NCI-H748 (cell line): ENCODE results near the gene GPR158.
"Not testable (repeated sequence)": the region's sequence is repeated elsewhere in the genome, so short reads cannot be mapped to it uniquely, and the experiment has no call there.

ENCODE experiments used
- DNase-seq: peaks from one replicate; lab custom pipeline; 2025; ENCODE audit not compliant: unreplicated experiment; lab: John Stamatoyannopoulos, UW

Gene GPR158

DNA sequence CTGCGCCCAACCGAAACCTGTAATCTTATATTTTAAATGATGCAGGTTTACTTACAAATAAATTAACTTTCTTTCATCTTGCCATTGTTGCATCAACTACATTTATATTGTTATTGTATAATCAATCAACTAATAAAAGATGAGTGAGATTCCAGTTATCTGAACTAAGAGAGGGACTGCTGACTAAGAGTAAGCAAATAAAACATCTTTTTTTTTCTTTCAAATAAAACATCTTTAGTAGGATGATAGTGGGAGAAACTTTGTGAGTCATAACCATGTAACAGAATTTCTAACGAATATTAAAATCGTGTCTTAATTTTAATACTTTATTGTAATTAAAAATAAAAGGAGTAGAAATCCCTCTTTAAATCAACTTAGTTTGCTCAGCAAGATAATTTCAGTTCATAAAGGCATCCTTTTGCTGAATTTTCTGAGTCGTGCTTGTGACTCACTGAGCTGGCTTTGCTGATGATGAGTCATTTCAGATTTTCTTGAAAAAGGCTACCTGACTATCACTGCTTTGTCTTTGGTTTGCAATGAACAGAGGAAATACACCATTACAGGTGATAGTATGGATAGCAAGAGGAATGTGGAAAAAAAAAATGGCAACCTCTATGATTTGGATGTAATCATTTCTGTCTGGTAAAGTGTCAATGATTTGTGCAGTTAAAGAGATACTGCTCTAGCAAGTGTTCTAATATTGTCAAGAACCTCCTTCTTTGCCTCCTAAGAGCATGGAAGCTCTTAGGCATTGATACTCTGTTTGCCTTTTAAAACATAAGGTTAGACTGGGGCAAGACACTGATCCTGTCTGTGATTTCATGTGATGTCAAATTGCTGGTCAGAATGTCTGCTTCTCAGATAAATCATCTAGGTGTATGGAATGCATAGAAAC, 119.5 kb downstream of the GPR158 start:
- DNase-seq: no peak

DNA sequence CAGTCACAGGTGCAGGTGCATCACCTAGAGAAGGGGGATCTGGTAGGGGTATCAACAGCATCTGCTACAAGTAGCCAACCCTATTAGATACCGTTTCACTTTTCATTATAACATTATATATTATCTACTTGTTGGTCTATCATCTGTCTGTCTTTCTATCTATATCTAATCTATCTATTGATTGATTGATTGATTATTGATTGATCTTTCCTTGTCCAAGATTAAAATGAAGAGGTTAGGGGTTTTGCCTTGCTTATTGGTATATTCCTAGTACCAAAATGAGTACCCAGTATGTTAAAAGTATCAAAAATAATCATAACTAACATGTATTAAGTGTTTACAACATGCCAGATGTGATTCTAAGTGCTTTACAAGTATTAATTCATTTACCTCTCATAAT, 121.5 kb downstream of the GPR158 start:
- no peak for DNase-seq

DNA sequence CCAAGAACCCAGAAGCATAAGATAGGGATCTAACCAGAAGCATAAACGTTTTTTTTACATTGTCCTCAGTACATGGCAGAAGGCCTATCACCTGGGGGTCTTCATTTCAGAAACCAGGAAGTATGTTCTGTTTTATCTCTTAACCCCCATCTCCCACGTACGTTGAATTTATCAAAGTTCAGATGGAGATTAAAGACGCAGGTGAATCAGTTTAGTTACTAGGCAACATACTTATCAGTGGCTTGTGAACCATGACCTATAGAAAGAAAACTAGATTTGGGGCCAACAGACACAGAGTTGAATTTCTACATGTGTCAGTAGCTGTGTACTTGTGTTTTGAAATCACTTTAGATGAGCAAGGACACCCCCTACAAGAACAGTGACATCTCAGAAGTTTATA, 122.7 kb downstream of the GPR158 start:
- DNase-seq: no peak

DNA sequence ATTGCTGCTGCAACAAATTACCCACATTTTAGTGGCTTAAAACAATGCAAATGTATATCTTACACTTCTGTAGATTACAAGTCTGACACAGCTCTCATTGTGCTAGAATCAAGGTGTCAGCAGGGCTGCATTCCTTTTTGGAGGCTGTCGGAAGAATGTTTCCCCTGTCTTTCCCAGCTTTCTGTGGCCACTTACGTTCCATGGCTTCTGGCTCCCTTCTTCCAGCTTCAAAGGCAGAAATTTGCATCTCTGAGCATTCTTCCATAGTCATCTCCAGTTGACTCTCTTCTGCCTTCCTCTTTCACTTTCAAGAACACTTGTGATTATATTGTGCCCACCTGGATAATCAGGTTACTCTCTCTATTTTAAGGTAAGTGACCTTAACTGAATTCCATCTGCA, 125.3 kb downstream of the GPR158 start:
- DNase-seq: no peak

DNA sequence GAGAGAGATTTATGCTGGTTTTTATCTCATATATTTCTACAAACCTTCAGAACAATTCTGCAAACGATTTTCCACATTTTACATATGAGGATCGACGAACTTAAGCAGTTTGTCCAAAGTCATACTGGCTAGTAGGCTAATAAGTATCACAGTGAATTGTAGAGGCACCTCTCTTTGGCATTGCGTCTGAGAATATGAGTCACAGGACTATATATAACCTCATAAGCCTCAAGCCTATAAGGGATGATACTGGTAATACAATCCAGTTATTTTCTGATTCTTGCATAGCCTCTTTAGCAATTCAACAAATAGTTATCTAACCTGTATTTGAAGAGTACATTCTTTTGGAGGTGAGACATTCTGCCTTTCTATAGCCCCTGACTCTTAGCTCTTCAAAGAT, 129.8 kb downstream of the GPR158 start:
- no peak for DNase-seq

DNA sequence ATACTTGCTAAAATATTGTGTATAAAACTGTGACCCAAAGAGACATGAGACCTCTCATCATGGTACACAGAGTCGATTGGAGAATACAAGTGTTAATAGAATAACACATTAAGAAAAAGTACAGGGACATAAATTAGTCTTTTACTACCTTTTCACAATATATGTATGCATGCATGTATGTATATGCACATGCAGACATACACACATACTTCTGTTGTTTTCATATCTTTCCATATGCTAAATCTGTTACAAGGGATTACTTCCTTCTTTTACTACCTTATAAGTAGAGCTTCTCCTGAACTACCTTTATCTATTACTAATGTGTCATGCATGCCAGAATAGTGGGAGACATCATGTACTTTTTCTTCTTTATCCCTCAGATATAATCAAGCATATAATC, 131.6 kb downstream of the GPR158 start:
- DNase-seq: no peak

DNA sequence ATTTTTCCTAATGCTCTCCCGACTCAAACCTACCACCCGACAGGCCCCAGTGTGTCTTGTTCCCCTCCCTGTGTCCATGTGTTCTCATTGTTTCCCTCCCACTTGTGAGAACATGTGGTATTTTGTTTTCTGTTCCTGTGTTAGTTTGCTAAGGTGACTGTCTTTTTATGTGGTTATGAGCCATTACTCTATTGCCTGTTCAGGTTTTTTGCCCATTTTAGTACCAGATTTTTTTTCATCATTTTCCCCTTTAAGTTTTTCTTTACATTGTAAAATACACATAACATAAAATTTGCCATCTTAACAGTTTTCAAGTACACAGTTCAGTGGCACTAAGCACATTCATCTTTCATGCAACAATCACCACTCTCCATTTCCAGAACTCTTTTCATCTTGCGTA, 133.5 kb downstream of the GPR158 start:
- no peak for DNase-seq

DNA sequence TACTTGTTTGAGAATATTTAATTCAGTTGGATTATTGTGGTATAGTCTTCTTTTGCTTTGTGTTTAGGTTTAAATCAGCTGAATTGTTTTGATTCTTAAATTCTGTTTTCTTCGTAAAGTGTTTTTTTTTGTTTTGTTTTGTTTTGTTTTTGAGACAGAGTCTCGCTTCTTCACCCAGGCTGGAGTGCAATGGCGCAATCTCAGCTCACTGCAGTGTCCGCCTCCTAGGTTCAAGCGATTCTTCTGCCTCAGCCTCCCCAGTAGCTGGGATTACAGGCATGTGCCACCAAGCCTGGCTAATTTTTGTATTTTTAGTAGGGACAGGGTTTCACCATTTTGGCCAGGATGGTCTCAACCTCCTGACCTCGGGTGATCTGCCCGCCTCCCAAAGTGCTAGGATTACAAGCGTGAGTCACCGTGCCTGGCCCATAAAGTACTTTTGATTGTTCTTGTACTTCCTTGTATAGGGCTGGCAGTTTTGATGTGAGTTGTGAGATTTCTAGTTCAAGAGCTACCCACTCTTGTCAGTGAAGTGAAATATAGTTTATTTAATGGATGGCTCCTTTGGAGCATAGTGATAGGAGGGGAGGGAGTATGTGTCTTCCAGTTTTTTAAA, 142.9 kb downstream of the GPR158 start:
- not testable (repeated sequence) for DNase-seq

DNA sequence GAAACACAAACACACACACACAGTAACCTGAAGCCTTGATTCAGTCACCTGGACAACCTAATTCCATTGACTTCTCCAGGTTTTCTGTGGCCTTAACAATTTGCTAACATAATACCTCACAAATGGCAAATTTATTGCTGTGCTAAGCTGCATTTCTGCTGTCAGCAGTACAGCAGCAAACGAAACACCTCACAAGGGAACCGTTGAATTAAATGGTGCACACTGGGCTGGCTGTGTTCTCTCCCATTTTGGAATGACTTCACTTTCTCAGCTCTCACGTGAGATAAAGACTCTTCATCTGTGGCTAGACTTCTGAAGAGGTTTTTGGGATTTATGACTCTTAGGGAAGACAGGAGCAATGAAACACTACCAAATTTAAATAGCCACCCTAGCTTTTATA, 152.5 kb downstream of the GPR158 start:
- no peak for DNase-seq

DNA sequence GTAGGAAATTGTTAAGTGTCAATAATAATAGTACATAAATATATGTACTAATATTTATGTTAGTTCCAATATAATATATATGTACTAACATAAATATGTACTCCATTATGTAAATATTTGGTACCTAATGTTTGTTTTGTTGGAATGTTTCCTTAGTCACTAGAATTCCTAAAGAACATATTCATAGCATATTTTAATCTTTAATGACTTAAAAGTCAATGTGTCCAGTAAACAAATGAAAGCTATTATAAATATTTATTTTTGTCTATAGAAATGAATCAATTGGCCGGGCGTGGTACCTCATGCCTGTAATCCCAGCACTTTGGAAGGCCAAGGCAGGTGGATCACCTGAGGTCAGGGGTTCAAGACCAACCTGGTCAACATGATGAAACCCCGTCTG, 153.6 kb downstream of the GPR158 start:
- no peak for DNase-seq

DNA sequence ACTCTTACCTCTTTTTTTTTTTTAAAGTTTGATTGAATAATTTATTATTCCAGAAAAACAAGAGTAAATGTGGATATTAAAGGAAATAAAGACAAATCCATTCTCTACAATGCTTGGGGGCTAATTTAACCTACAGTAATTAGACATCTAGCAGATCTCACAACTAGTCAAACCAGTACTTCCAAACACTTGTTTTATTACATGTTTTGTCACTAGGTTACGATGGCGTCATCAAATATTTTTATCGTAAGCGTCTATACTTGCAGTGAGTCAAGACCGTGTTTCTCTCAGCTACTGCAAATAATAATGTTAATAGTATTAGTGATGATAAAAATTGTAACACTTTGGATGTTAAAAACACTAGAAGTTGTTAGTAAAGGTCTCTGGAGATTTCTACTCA, 154.8 kb downstream of the GPR158 start:
- not testable (repeated sequence) for DNase-seq

DNA sequence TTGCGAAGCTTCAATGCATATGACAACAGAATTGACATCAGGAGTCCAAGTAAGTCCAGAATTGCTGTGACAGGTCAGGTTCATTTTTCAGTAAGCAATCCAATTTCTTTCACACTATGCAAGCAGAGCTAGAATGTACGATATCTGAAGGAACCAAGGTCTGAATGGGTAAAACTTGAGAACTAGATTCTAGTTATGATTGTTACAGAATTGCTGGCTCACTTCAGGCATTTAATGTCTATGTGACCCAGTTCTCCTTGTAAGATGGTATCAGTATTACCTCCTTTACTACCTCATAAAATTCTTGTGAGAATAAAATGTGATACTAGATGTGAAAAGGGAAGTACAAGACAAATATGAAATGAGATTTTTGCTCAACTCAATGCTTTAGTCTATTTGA, 159.6 kb downstream of the GPR158 start:
- no peak for DNase-seq

DNA sequence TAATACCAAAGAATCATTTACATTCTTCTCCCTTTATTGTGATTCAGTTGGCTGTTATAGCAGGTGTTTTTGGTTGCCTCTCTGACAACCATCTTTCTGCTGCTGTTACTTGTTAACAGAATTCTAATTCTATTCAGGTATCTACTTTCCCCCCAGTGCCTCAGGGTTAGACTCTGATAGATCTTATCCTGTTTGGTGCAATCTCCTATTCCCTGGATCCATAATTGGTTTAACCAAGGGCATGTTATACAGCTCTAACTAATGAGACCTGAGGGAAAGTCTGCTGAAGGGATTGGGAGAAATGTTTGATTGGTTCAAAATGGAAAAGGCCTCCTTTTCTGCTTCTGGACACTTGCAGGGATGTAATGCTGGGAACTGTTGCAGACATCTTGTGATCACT, 161.5 kb downstream of the GPR158 start:
- DNase-seq: no peak

DNA sequence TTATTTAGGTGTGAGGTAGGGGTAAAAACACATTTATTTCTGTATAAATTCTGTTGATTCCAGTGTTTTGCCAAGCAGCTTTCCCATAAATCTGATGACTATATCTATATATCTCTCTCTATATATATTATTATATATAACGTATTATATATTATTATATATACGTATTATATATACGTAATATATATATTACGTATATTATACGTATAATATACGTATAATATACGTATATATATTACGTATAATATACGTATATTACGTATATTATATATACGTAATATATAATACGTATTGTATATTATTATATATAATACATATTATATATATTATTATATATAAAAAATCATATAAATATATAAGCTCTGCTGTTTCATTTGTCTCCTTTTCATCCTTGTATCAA, 163.5 kb downstream of the GPR158 start:
- DNase-seq: no peak

DNA sequence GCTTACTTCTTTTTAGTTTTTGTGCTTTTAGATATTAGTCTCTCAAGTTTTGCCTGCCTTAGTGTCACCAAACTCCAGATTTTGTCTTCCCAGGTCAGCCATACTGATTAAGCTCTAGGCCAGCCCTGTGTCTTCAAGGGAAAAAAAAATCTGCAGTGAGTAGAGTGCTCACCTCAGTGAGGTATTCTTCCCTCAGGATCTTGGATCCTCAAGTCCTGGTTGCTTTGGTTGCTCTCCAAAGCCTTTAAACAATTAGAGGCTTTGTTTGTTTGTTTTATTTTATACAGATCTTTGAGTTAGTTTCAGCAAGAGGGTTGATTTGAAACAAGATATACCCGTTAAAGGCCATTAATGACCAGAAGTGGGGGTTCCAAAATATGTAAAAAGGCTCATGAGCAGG, 165.2 kb downstream of the GPR158 start:
- DNase-seq: no peak

DNA sequence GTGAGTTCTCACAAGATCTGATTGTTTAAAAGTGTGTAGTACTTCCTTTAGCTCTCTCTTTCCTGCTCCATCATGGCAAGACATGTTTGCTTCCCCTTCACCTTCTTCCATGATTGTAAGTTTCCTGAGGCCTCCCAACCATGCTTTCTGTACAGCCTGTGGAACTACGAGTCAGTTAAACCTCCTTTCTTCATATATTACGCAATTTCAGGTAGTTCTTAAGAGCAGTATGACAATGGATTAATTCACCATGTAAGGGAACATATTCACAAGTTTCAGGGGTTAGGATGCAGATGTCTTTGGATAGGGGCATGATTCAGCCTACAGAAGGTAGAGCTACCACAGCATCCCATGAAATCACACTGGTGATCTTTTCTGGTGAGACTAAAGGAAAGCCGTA, 174.7 kb downstream of the GPR158 start:
- DNase-seq: no peak

DNA sequence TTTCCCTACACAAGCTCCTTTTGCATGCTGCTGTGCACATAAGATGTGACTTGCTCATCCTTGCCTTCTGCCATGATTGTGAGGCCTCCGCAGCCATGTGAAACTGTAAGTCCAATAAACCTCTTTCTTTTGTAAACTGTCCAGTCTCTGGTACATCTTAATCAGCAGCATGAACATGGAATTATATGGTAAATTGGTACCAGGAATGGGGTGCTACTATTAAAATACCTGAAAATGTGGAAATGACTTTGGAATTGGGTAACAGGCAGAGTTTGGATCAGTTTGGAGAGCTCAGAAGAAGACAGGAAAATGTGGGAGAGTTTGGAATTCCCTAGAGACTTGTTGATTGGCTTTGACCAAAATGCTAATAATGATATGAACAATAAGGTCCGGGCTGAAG, 181.8 kb downstream of the GPR158 start:
- DNase-seq: no peak

DNA sequence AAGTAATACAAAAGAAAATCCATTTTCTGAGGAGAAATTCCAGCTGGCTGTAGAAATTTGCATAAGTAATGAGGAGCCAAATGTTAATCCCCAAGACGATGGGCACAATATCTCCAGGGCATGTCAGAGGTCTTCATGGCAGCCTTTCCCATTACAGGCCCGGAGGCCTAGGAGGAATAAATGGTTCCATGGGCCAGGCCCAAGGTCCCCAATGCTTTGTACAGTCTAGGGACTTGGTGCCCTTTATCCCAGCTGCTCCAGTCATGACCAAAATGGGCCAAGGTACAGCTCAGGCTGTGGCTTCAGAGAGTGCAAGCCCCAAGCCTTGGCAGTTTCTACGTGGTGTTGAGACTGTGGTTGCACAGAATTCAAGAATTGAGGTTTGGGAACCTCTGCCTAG, 182.5 kb downstream of the GPR158 start:
- no peak for DNase-seq

DNA sequence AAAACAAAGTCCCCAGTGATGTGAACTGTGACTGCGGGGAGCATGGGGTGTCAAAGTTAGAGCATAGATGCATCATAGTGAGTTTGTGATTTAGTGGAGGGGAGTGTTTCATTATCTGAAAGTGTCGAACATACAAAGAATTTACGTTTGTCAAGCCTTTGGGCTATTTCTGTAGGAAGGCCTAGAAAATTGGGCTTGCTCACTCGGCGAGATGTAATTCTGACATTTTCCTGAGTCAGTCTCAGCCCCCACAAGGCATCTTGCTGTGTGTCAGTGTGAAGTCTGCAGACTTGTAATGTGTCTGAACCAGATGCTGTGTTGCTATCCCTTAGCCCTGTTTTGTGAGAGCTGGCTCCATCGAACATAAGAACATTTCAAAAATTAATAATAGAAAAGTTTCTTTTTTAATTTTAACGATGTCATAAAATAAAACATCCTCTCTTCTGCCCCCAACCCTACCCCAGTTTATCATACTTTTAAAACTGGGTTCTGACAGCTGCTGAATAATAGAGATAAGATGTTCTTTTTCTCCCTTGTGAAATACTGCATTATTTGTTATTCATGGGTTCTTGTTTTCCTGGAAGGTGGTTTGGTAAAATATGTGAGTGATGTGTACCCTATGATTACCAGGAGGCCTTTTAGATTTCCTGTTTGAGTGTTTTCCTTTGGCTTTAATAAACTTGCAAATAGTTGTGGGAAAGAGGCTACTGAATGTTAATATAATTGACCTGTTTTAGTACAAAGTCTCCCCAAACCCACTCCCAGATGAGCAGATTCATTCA, 207.4 kb downstream of the GPR158 start:
- no peak for DNase-seq

DNA sequence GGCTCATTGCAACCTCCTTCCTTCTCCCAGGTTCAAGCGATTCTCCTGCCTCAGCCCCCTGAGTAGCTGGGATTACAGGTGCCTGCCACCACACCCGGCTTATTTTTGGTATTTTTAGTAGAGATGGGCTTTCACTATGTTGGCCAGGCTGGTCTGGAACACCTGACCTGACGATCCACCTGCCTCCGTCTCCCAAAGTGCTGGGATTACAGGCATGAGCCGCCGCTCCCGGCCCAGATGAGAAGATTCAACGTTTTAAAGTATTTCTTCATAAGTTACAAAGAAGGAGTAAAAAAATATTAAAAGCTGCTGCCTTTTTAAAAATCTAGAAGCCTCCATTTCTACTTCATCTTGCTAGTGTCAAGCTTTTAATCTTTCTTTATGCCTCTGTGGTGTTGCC, 208.1 kb downstream of the GPR158 start:
- DNase-seq: not testable (repeated sequence)

DNA sequence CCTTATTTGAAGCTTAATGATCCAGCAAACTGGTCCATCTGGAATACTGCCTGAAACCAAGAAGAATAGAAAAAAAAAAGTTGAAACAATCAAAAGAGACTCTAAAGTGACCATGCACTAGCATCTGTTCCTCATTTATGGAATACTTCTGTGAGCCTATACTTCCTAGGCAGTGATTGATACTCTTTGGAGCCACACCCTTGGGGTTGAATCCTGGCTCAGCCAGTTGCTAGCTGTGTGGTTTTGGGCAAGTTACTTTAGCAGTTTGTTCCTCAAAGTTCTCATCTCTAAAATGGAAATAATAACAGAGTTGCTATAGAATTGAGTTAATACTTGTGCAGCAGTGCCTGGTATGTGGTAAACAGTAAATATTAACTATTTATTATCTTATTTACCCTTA, 208.9 kb downstream of the GPR158 start:
- no peak for DNase-seq

DNA sequence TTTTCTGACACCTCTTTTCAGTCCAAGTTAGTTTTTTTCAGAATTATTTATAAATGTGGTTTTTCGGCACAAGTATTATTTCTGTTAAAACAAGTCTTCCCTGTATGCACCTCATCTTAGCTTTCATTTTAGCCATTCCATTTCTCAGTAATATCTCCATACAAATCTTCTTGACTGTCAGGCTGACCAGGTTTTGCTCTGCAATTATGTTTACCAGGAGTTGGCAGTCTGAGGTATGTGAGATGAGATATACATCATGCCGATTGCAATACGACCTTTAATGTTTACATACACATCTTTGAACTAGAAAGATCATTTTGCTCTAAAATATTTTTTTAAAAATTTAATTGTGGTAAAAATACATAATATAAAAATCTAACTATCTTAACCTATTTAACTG, 209.8 kb downstream of the GPR158 start:
- DNase-seq: no peak
